Activated gamma-delta T cell treated with Interleukin-2 at 50 U/mL for 16 hours (primary cell): Measurements from ENCODE around the gene GUCD1.

Experiments
- DNase-seq: peaks from one replicate; pipeline ENCODE4 v3.0.0-alpha.2; 2020

GUCD1 gene

DNA sequence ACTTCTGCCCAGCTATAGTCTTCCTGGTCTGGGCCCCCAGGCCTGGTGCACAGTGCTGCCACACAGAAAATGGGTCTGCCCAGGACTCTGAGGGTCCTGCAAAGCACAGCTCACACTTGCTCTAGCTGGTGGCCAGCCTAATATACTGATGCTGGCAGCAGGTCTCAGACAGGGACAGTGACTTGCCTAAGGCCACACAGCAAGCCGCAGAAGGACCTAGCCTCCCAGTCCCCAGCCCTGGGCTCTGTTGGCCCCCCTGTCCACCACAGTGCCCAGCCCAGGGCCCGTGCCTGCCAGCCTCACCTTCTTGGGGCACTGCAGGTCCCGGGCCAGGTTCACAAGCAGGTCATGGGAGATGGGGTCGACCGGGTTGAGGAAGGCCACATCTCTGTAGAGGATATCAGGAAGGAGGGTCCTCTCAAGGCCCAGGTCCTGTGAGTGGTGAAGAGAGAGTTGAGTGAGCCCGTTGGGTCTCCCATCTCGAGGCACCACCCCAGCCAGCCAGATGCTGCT lies 34.6 kb upstream of the GUCD1 start:
- DNase-seq = no peak

DNA sequence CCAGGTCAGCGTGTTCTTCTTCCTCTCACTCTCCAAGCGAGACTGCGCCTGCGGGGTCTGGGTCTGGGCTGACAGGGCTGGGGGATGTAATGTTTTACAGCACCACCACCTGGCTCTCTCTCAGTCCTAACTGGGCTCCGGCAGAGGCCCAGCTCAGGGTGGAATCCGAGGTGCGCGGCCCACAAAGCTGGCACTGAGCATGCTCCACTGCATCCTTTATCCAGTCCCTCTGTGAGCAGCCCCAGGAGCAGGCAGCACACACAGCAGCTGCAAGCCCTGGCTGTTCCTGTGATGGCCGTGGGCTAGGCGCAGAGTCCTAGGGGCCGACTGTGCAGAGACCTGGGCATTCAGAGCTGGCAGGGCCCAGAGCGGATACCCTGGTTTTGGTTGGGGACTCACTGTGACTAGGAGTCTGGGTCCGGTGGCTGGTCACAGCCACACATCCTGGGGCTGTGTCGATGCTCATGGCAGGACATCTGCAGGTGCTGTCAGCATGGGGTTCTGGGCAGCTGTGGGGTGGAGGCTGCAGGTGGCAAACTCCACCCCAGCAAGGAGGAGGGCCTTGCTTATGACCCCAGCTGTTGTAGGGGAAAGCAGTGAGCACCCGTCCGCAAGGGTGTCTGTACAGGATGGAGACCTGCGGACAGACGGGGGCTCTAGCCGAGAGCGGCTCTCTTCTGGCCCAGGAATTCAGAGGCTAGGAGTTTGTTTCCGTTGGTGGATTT lies 34.0 kb upstream of the GUCD1 start:
- no peak for DNase-seq

GRCh38 chr22:24588381-24588756 lies 33.4 kb upstream of the GUCD1 start:
- no peak for DNase-seq

GRCh38 chr22:24587948-24588347 lies 33.0 kb upstream of the GUCD1 start:
- no peak for DNase-seq

DNA sequence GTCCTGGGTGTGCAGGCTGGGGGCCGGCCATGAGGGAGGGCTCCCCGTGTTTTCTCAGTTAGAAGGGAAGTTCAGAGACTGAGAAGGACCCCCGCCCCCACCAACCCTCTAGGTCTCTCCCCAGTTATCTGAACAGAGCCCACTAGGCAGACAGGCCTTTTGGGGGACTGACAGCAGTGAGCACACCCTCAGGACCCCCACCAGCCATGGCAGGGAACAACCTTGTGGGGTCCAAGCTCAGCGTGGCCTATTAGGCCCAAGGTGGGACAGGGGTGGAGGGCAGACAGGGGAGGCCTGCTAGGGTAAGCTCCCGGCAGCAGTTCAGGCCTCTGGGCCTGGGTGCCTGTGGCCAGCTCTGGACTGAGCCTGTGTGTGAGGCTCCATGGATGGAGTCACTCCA lies 32.3 kb upstream of the GUCD1 start:
- no peak for DNase-seq

- no peak for DNase-seq
Measured at GRCh38 chr22:24585927-24586546, 31.1 kb upstream of the GUCD1 start.

- no peak for DNase-seq
Measured at GRCh38 chr22:24585461-24585860, 30.5 kb upstream of the GUCD1 start.

GRCh38 chr22:24584871-24585411 lies 30.0 kb upstream of the GUCD1 start:
- DNase-seq = no peak

DNA sequence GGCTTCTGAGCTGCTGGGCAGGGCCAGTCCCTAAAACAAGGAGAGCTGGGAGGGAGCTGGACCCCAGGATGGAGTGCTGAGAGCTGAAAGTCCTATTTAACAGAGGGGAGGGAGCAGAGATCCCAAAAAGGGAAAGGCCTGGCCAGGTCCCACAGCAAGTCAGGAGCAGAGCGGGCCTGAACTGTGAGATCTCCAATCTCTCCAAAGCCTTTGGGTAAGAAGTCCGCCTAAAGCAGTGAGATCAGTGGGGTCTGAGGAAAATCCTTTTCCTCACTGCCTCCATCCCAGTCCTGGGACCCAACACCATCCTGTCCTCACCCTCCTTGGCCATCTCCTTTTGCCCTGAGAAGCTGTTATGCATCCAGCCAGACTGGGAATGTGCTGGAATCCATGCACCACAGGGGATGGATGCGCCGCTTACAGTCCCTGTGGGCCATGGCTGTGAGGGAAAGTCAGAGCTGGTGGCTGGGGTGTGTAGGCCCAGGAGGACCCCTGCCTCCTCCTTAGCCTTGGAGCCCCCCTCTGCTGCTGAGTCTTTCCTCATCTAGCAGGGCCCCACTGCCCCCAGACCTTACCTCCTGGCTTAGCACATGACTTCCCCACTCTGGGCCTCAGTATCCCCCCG lies 29.3 kb upstream of the GUCD1 start:
- DNase-seq = no peak

DNA sequence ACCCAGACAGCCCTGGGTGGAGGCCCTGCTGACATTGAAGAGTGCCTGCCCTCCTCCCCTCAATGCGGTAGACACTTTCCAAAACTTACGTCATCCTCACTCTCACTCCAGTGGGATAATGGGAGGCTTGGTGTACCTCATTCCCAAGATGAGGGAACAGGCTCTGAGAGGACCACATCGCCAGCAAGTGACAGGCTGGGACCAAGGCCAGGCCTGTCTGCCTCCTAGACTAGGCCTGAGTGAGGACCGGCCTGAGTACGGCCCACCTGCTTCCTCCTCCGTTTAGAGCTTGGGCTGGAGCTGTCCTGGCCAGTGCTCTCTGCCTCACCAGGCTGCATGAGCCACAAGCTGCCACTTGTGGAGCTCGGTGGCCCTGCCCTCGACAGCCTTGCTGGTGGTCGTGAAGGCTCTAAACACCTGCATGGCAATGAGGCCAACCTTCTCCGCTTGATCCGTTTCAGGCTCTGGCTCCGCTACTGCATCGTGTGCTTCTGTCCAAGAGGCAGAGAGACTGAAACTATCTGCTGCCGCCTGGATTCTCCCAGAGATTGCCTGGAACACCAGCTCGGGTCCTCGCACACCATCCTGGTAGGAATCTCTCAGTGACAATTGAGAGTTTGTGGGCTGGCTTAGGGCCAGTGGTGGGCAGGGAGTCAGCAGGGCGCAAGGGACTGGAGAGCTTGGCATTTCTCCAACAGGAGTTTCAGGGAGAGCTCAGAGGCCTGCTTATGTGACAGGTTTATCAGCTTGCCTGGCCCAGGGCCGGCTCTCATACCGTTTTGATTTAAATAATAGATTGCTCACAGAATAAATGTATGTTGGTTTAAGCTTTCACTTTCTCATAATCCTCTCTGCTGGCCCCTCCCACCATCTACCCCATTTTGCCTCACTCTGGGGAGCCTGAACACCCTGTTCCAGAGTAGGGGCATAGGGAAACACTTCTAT lies 28.6 kb upstream of the GUCD1 start:
- DNase-seq = no peak

DNA sequence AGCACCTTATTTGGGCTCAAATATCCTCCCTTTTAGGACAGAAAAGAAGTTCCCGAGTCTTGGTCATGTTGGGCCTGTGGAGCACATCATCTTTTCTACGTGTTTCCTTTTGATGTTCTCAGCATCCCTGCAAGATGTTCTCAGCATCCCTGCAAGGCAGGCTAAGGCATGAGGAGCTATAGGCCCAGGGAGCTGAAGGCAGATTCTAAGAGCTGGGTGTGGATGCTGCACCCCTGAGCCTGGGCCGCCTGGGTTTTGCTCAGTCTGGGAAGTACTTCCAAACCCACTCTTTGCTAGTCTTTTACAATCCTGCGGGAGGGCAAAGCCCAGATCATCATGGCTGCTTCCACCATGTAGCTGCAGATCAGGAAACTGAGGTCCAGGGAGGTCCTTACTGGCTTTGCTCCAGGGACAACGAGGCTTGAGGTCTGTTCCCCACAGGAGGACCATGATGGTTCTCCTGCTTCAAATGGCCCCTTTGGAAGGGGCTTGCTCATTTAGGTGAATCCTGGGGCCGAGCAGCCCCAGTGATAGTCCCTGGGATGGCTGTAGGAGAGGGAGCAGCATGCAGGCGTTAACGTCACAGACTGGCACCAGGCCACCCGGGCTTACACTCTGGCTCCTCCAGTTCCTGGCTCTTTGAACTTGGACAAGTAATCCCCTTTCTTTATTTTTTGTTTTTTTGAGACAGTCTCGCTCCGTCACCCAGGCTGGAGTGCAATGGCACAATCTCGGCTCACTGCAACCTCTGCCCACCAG lies 27.3 kb upstream of the GUCD1 start:
- DNase-seq = no peak

- DNase-seq = no peak
Measured at GRCh38 chr22:24580276-24580675, 25.3 kb upstream of the GUCD1 start.

DNA sequence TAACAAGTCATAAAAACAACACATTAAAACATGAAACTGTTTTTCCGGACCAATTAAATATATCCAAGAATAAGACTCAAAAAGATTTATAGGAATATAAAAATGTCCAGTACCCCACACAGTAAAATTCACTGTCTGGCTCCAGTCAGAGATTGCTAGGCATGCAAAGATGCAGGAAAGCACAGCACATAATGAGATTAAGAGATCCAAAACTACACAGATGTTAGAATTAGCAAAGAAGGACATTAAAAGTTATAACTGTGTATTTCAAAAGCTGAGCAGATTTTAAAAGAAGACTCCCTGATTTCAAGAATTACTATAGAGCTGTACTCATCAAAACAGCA lies 24.3 kb upstream of the GUCD1 start:
- DNase-seq = no peak

GRCh38 chr22:24578355-24579257 lies 23.7 kb upstream of the GUCD1 start:
- no peak for DNase-seq

GRCh38 chr22:24576778-24577177 lies 21.8 kb upstream of the GUCD1 start:
- DNase-seq = no peak

GRCh38 chr22:24571266-24571665 lies 16.3 kb upstream of the GUCD1 start:
- no peak for DNase-seq

- no peak for DNase-seq
Measured at GRCh38 chr22:24567668-24568067, 12.7 kb upstream of the GUCD1 start.

- DNase-seq = no peak
Measured at GRCh38 chr22:24566899-24567511, 12.1 kb upstream of the GUCD1 start.

GRCh38 chr22:24565077-24565476 lies 10.1 kb upstream of the GUCD1 start:
- DNase-seq = no peak

- no peak for DNase-seq
Measured at GRCh38 chr22:24564376-24565058, 9.6 kb upstream of the GUCD1 start.
